DND-41 (cell line): ENCODE results near the gene ACACA.

Source experiments
- CTCF ChIP-seq: IDR thresholded peaks from 2 replicates; pipeline ENCODE4 v1.5.1; 2012; ENCODE audit warnings: borderline replicate concordance, low read length, moderate library complexity, mild to moderate bottlenecking; ENCODE audit not compliant: poor library complexity, severe bottlenecking; ENCODE audit errors: extremely low read depth
- EZH2 ChIP-seq: IDR thresholded peaks from 3 replicates; pipeline ENCODE4 v1.6.1; 2012; ENCODE audit warnings: borderline replicate concordance, low read depth, mild to moderate bottlenecking, moderate library complexity, low read length, inconsistent platforms; ENCODE audit not compliant: severe bottlenecking

GRCh38 chr17:37278247-37278894 lies 128.3 kb downstream of the ACACA start:
- TF ChIP-seq CTCF (no peak), EZH2 (no peak)
